Superior temporal gyrus (tissue), 1 donor: ENCODE data around the gene SPINK7.

Experiments used
- DNase-seq: peaks from one replicate; pipeline ENCODE4 v3.0.0-alpha.2; 2016; ENCODE audit errors: extremely low spot score

Gene SPINK7

DNA sequence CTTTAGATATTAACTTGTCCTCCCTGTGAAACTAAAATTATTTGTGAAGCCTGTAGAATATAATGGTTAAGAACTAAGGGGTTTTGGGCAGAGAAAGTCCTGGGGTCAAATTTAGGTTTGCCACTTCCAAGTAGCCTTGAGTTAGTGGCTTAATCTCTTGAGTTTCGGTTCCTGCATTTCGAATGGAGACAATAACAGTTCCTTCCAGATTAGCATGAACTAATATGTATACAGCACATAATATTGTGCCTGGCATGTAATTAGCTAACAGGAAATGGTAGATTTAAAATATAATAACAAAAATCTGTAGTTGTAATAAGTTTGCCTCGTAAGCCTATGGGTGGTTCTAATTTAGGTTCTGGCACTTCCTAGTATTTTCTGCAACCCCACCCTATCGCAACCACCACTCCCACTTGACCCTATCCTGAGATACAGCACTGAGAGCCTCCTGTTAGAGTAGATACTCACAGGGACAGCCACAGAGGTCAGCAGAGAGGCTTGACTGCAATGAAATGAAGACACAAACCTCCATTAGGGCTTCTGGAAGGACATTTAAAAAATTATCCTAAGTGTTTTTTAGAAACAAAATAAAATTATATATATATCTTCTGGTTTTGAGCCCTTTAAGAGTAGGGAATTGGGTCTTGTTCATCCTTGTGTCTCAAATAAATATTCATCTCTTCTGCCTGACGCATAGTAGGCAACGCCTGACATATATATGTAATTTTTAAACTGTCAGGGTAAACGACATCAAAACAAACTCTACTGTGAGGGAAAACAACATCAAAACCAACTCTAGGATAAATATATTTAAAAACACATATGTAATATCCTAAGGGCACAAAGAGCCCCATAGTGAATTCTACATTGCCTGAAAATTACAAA lies 31.6 kb downstream of the SPINK7 start:
- DNase-seq, result no peak

DNA sequence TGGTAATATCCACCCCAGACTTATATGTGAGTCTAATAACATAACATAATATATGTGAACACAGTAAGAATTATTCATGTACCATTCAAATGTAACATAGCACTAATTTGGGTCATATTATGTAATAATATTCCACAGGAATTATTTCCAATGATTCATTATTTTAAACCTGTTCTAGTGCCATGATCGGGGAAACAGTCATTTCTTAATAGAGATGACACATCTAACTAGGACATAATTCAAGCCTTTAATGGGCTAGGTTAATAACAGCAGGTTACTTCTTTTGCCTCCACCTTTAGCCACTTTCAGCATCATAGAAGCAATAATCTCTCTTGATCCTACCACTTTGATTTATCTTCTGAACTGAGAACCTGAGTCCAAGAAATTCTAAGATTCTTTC lies 35.5 kb downstream of the SPINK7 start:
- no peak for DNase-seq

DNA sequence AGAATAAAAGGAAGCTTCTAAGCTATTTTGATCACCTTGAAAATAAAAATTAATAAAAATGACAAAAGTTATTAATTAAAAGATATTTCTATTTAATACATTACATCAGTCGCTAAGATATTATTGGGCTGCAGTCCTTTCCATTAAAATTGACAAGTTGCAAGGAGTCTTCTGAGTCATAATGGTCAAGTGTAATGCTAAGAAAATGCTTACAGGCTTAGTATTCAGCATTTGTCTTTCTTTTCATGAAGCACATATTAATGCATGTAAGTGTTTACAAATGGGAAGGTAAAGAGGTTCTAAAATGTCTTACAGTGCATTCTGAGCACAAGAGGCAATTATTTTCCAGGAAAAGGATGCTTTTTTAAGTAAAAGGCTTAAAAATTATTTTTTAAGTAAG lies 40.5 kb downstream of the SPINK7 start:
- DNase-seq, result no peak

DNA sequence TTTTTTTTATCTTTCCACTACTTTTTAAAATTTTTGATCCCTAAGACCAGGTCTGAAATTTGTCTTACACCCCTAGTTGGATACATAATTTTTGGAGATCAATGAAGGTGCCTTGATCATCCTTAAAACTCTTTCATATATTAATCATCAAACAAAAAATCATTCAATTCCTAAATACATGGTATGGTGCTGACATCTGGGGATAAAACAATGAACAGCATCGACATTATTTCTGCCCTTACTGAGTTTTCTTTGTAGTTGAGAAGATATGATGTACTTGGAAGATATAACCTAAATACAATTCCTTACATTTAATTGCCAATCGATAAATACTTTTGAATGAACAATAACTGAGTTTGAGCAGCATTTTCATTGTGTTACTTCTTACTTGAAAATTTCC lies 41.4 kb downstream of the SPINK7 start:
- no peak for DNase-seq

DNA sequence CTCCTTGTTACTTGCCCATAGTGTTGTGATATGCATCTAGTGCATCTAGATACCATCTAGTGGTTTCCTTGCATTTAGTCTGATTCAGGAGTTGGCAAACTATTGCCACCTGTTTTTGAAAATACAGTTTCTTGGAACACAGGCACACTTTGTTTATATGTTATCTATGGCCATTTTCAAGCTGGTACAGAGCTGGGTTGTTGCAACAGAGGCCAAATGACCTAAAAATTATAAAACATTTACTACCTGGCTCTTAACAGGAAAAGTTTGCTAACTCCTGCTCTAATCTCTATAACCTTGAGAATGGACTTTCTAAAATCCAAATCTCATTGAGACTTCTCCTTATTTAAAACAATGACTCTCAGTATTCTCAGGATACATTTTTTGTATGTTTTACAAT lies 52.1 kb downstream of the SPINK7 start:
- DNase-seq, result no peak
